Kidney epithelial cell (primary cell): ENCODE results near the gene PACS2. TPM values are rescaled to one million over a fixed set of nuclear protein-coding genes. Genes with fewer than 3 reads are reported as not detected.
"Not testable (repeated sequence)": the region's sequence is repeated elsewhere in the genome, so short reads cannot be mapped to it uniquely, and the experiment has no call there.

Source experiments
- DNase-seq: peaks from one replicate; pipeline ENCODE4 v3.0.0-alpha.2; 2010; ENCODE audit warnings: low read depth
- H3K27me3 ChIP-seq: 2 replicates; pipeline ENCODE4 v1.6.0; 2011; ENCODE audit warnings: low read length; ENCODE audit not compliant: control insufficient read depth, insufficient read depth
- H3K36me3 ChIP-seq: 2 replicates; pipeline ENCODE4 v1.5.1; 2011; ENCODE audit warnings: low read length; ENCODE audit not compliant: control insufficient read depth, insufficient read depth
- H3K4me3 ChIP-seq: 2 replicates; pipeline ENCODE4 v1.5.1; 2011; ENCODE audit warnings: low read depth, mild to moderate bottlenecking, control low read depth, low read length
- total RNA-seq: library from RNA; depleted of rRNA; stranded (reverse); fragments of >200 nt; gene quantifications from 2 replicates; pipeline ENCODE4 v1.2.3, GENCODE V29; 2015
- TF ChIP-seq, protein P1 (sequence below): IDR thresholded peaks from 2 replicates; pipeline ENCODE4 v1.5.1; 2011; ENCODE audit warnings: mild to moderate bottlenecking, moderate library complexity, low read length, control low read depth, inconsistent platforms; ENCODE audit not compliant: insufficient read depth, poor library complexity, severe bottlenecking

The PACS2 gene
- total RNA-seq, 1 donor from 2014 or later: 105 TPM

DNA sequence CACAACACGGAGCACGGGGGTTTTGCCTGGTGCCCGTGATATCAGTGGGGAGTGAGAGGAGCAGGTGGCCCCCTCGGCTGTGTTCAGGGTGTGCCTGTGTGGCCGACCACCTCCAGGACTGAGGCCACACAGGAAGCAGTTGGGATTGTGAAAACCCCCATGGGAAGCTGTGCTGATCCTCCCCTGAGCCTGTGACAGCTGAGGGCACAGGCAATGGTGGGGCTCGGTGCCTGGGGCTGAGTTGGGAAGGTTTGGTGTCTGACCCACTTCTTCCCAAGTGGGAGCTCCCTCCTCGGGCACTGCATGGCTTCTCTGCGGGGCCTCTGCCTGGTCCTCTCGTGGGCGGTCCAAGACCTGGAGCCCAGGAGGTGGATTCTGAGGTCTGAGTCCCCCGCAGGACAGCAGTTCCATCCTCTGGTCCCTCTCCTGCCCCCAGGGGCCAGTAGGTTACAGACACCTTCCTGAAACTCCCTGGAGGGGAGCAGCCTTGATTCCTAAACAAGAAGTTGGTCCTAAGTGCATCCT lies 17.9 kb downstream of the PACS2 start:
- TF ChIP-seq, protein P1, sequence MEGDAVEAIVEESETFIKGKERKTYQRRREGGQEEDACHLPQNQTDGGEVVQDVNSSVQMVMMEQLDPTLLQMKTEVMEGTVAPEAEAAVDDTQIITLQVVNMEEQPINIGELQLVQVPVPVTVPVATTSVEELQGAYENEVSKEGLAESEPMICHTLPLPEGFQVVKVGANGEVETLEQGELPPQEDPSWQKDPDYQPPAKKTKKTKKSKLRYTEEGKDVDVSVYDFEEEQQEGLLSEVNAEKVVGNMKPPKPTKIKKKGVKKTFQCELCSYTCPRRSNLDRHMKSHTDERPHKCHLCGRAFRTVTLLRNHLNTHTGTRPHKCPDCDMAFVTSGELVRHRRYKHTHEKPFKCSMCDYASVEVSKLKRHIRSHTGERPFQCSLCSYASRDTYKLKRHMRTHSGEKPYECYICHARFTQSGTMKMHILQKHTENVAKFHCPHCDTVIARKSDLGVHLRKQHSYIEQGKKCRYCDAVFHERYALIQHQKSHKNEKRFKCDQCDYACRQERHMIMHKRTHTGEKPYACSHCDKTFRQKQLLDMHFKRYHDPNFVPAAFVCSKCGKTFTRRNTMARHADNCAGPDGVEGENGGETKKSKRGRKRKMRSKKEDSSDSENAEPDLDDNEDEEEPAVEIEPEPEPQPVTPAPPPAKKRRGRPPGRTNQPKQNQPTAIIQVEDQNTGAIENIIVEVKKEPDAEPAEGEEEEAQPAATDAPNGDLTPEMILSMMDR: no peak
- DNase-seq: no peak

DNA sequence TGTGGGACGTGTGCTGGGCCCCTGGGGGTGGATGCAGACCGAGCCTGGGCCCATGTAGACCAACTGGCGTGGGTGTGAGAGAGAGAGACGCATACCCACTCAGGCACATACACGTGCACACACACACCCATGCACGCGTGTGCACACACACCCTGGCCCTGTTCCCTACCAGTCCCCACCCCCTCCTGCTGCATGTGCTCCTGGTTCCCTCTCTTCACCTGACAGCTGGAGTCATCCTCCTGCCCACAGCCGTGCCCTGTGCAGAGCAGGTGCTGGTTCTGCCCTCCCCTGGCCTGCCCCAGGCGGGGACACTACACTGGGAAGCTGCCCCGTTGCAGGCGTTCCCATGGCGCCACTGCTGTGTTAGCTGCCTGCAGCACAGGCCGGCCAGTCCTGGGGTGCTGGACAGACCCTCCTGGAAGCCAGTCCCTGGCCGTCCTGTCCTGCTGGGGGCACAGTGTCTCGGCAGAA lies 18.5 kb downstream of the PACS2 start:
- H3K4me3 ChIP-seq: no peak overlapping the region
- no peaks in the 10 kb centered on the region for H3K36me3 ChIP-seq
- no peaks in the 10 kb centered on the region for H3K27me3 ChIP-seq
- TF ChIP-seq, protein P1: no peak
- DNase-seq: no peak

More for the DNA sequence above, 17.9 kb downstream of the PACS2 start:
- no peaks in the 10 kb centered on the region for H3K36me3 ChIP-seq
- no peaks in the 10 kb centered on the region for H3K27me3 ChIP-seq
- H3K4me3 ChIP-seq: no peak overlapping the region

DNA sequence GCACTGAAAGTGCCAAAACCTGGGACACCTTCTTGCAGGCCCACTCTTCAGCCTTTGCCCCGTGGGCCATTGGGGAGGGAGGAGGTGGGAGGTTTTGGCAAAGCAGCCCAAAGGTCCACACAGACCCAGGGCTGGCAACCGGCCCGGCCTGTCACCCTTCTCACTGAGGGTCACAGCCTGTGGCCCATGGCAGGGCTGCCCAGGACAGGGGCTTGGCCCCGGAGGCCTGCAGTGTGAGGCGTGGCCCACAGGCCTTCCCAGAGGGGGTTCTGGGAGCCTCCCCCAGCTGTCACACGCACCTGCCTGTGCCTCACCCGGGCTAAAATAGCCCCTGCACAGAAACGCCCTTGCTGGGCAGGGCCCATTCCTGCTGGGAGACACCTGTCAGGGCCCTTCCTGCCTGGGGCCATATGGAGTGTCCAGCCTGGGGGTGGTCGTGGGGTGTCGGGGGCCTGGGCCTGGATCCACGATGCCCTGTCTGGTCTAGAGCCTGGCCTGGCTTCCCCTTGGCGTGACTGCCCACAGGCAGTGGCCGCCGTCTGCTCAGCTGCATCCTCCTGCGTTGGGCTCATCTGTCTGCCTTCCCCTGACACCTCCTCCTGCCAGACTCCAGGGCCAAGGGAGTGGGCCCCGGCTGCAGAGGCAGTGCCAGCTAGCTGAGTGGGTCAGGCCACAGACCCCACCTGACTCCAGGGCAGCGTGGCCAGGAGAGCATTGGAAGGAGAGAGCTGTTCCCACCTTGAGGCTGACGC lies 19.2 kb downstream of the PACS2 start:
- Histone ChIP-seq H3K4me3 (no peak overlapping the region), H3K27me3 (no peaks in the 10 kb centered on the region), H3K36me3 (no peaks in the 10 kb centered on the region)
- TF ChIP-seq, protein P1: no peak
- no peak for DNase-seq

DNA sequence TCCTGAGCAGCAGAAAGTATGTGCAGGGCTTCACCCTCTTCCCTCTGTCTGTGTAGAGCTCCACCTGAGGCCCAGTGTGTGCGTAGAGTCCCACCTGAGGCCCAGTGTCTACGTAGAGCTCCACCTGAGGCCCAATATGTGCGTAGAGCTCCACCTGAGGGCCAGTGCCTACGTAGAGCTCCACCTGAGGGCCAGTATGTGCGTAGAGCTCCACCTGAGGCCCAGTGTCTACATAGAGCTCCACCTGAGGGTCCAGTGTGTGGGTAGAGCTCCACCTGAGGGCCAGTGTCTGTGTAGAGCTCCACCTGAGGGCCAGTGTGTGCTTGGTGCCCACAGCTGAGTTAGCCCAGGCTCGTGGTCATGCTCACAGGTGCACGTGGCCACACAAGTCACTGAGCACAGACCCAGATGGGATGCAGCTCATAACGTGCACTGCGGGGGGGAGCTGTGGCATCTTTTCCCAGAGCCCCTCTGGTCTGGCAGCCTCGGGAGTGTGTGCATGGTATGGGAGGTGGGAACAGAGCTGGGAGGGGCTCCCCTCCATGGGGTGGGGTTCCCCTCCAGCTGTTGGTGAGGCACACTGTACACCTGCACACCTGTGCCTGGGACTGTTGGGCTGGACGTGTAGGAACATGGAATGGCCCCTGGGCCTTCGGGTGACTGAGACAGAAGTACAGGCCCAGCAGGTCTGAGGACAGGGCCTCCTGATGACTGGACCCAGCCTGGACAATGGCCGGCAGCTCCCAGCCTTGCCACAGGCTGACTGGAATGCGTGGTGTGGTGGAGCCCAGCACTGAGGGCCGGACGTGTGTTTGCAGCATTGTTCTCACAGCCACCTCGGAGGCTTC lies 20.1 kb downstream of the PACS2 start:
- Histone ChIP-seq H3K4me3 (no peak overlapping the region), H3K27me3 (no peaks in the 10 kb centered on the region), H3K36me3 (no peaks in the 10 kb centered on the region)
- TF ChIP-seq, protein P1: no peak
- DNase-seq: no peak

DNA sequence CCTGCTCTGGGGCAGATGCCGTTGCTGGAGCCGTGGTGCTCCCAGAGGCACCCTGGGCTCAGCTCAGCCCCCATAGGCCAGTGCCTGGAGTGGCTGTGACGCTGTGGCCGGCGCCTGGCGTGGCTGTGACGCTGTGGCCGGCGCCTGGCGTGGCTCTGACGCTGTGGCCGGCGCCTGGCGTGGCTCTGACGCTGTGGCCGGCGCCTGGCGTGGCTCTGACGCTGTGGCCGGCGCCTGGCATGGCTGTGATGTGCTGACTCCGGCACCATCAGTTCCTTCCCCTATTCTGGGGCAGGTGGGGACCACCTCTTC lies 20.6 kb downstream of the PACS2 start:
- H3K27me3 ChIP-seq, DNase-seq, H3K4me3 ChIP-seq, H3K36me3 ChIP-seq: not testable (repeated sequence)

DNA sequence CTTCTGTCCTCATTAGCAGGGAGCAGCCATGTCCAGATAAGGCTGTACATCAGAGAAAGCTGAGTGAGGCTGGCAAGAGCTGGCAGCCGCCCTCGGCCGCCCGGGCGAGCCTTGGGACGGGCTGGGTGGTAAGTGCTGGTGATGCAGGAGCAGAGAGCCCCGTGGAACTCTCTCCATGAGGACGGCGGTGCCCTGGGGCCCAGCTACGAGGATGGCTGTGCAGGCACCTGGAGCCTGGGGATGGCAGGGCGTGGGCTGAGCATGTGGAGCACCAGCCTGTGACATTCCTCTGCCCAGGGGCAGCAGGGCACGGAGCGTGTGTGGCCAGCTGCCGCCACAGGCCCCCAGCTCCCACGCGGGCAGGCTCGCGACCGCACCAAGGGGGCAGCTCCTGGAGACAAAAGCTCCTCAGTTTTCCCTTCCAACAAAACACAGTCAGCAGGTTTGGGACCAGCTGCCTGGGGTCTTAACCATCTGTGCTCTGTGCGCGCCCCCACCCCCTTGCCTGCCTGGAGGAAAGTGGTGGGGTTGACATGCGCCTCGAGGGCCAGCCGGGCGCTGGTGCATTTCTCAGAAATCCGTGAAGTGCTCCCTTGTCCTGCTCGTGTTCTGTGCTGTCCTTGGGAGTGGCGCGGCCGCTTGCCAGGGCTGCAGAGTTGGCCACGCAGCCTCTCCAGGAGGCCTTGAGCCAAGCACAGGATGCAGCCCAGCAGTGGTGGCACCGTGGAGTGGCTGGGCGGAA lies 21.4 kb downstream of the PACS2 start:
- no peaks in the 10 kb centered on the region for H3K27me3 ChIP-seq
- H3K36me3 ChIP-seq: no peaks in the 10 kb centered on the region
- TF ChIP-seq, protein P1: no peak
- no peak overlapping the region for H3K4me3 ChIP-seq
- DNase-seq: no peak
